HG03108 (cell line): ENCODE measurements around the gene SLC17A2.
A peak's percentile ranks its signal among the peaks of the same experiment; 100 is the strongest.

ENCODE experiments used
- ATAC-seq: cut with Tn5 transposase; IDR thresholded peaks from one replicate; pipeline ENCODE4 v1.9.1; 2021; ENCODE audit warnings: moderate library complexity; ENCODE audit not compliant: unreplicated experiment

Gene SLC17A2

DNA sequence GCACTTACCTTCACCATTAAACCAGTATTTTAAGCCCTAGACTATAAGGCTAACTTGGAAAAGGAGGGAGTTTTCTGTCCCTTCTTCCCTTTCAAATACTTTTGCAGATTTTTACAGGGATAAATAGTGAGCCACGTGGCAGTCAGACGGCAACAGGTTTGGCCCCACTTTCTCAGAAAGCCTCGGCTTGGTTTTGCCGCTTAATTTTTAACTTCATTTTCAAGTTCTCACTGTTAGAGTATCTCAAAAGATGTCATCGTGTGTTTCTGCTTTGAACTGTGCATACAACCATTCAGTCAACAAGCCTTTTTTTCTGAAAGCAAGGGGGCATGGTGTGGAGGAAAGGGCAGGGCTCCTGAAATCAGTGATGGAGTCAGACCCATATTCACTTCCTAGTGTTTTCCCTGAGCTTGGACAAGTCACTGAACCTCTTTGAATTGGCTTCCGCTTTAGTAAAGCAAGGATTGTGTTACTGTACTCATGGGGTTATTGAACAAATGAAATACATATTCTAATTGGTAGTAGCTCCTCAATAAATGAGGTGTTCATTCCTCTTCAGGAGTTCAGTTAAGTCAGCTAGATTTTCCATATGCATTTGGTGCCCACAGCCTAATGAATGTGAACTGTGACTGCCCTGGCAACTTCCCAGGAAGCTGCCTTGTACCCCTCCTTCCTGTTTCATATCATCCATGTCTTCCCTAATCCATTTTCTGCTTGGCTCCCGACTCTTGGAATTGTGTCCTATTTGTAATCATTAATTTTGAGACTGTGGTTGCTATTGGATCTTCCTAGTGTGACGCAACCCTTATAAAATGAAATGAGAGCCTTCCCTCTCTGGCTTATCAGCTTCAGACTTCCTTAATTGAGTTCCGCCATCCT, at the start of gene SLC17A2:
SLC17A2 (minus strand) TSS at position 160 of the 879 bp plus-strand sequence. CDS start 4,895 bp downstream, outside the sequence.
- no peak for ATAC-seq

GRCh38 chr6:25975923-25976560, 45.6 kb upstream of the SLC17A2 start:
- no peak for ATAC-seq

DNA sequence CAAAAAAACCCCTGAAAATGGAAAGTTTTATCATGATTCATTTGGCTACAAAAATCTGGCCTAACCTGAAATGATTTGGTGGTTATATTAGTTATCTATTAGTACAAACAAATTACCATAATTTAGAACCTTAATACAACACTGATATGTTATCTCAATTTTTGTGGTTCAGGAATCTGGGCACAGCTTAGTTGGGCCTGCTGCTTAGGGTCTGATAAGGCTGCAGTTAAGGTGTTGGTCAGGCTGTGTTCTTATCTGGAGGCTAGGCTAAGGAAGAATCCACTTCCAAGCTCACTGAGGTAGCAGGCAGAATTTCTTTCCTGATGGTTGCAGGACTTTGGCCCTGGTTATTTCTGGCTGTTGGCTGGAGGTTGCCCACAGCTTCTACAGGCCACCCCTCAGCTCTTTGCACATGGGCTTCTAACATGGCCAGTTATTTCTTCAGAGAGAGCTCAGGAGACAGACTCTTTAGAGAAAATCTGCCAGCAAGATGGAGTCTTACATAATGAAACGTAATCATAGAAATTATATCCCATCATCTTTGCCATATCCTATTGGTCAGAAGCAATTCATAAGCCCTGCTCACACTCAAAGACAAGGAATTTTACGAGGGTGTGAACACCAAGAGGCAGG, 43.5 kb upstream of the SLC17A2 start:
- ATAC-seq, result no peak

DNA sequence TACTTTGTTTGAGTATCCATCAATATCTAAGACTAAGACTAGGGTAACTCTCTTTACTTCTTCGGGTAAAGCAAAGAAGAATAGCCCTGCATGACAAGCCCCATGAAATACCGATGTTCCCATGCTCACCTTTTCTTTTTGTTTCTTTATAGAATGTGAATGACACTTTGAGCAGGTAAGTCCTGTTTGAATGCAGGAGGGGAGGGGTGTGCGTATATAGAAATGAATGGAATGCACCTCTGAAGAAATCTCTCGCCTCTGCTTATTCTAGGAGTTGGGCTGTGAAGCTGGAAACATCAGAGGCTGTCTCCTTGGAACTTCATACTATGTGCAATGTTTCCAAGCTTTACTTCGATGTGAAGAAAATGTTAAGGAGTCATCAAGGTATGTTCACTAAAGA, 42.4 kb upstream of the SLC17A2 start:
- no peak for ATAC-seq

GRCh38 chr6:25972128-25972527, 41.6 kb upstream of the SLC17A2 start:
- ATAC-seq, result no peak

DNA sequence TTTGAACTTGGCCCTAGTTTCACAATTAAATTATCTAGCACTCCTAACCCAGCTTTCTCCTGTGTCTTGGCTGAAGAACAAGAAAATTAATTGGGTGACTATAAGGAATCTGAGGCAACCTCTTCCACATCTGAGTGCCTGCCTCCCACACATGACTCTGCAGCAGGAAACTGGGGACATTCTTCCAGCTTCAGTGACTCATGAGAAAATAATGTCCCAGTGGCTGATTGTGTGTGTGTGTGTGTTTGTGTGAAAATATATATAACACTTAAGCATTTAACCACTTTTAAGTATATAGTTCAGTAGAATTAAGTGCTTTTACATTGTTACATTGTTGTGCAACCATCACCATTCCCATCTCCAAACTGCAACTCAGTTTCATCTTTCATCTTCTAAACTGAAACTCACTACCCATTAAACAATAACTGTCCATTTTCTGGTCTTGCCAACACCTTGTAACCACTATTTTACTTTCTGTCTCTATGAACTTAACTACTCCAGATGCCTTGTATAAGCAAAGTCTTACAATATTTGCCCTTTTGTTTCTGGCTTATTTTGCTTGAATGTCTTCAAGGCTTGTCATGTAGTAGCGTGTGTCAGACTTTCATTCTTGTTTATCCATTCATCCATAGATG, 40.8 kb upstream of the SLC17A2 start:
- no peak for ATAC-seq

GRCh38 chr6:25968769-25969168, 38.3 kb upstream of the SLC17A2 start:
- no peak for ATAC-seq

GRCh38 chr6:25966711-25967110, 36.2 kb upstream of the SLC17A2 start:
- ATAC-seq, result no peak

DNA sequence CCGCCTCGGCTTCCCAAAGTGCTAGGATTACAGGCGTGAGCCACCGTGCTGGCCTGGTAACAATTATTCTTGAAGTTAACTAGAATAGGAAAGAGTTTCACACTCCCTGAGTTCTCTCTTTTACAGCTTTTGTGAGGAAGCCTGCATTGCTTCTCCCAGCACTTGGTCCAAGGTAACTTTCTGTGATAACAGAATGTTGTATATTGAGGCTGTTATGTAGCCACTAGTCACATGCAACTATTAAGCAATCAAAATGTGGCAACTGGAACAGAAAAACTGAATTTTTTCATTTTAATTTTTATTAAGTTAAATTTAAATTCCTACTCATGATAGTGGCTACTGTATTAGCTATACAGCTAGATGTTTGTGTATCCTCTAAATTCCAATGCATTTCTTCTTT, 34.6 kb upstream of the SLC17A2 start:
- ATAC-seq, result no peak

GRCh38 chr6:25963426-25964123, 33.1 kb upstream of the SLC17A2 start:
- no peak for ATAC-seq

- ATAC-seq, result peak; percentile 73
Measured at GRCh38 chr6:25962149-25963127, 31.9 kb upstream of the SLC17A2 start, which contains the start of gene TRIM38. Gene TRIM38, plus strand, starts transcription at chr6:25962802. Its CDS starts 3,721 bp downstream, at chr6:25966523.

- ATAC-seq, result peak; percentile 13
Measured at GRCh38 chr6:25961619-25962148, 31.2 kb upstream of the SLC17A2 start.

DNA sequence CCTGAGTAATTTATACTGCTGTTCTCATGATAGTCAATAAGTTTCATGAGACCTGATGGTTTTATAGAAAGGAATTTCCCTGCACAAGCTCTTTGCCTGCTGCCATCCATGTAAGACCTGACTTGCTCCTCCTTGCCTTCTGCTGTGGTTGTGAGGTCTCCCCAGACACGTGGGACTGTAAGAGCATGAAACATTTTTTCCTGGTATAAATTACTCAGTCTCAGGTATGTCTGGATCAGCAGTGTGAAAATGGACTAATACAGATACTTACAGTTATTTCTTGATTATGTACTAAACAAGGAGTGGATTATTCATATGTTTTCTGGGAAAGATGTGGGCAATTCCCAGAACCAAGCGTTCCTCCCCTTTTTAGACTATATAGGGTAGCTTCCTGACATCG, 30.2 kb upstream of the SLC17A2 start:
- ATAC-seq, result no peak

DNA sequence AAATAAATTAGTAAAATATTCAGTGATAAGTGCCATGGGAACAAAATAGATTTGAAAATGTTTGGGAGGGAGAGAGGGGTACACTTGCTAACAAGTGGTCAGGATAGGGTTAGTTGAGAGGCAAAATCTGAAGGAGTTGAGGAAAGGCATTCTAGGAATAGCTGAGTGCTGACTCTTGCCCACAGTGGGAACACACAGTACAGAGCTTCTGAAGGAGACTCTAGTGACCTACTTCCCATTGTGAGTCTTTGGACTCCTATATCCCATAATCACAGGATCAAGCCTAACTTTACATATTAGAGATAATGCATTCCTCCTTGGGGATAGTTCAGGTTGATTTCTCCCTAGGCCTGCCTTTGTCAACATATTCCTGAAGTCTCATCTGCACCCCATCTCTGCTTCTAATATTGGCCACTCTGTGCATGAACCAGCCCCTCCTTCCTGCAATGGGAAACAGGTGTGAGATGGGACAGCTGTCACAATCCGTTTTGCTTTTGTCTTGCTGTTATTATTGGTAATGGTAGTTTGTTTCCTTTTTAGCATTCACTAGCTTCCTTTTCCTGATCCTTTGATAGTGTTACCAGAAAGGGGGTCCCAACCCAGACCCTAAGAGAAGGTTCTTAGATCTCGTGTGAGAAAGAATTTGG, 29.5 kb upstream of the SLC17A2 start:
- no peak for ATAC-seq

DNA sequence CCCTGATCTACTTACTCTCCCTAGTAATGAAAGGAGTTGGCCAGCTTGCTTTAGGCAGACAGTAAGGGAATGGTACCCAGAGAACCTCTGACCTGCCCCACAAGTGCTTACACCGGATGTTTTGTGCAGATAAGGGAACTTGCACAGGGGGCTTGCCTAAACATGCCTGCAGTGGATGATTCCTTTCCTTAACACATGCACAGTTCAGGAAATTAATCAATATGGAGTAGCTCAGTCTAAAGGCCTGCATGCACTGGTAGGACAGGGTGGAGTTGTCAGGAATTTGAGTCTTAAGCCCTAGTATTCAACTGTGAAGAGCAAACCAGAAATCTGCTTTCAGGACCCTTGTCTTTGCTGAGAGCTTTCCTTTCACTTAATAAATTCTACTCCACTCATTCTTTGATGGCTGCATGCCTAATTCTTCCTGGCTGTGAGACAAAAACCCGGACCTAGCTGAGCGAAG, 28.2 kb upstream of the SLC17A2 start:
- no peak for ATAC-seq

GRCh38 chr6:25956226-25956625, 25.7 kb upstream of the SLC17A2 start:
- no peak for ATAC-seq

DNA sequence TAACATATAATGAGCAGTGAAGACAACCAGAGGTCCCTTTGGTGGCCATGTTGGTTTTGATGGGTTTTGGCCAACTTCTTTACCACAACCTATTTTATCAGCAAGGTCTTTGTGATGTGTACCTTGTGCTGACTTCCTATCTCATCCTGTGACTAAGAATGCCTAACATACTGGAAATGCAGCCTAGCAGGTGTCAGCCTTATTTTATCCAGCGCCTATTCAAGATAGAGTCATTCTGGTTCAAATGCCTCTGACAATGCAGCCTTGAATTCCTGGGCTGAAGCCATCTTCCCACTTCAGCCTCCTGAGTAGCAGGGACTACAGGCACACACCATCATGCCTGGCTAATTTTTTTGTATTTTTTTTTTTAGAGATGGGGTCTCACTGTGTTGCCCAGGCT, 24.3 kb upstream of the SLC17A2 start:
- ATAC-seq, result no peak

- no peak for ATAC-seq
Measured at GRCh38 chr6:25953733-25954132, 23.2 kb upstream of the SLC17A2 start.

GRCh38 chr6:25952535-25952934, 22.0 kb upstream of the SLC17A2 start:
- no peak for ATAC-seq
